WI38 (cell line): ENCODE measurements around the gene NBAS.

Experiments used
- H3K4me3 ChIP-seq: 2 replicates; pipeline ENCODE4 v1.5.1; 2011; ENCODE audit warnings: low read depth, mild to moderate bottlenecking, control low read depth, low read length
- CTCF ChIP-seq: IDR thresholded peaks from 2 replicates; pipeline ENCODE4 v1.5.1; 2012; ENCODE audit warnings: low read depth, mild to moderate bottlenecking, control low read depth, low read length

NBAS gene

DNA sequence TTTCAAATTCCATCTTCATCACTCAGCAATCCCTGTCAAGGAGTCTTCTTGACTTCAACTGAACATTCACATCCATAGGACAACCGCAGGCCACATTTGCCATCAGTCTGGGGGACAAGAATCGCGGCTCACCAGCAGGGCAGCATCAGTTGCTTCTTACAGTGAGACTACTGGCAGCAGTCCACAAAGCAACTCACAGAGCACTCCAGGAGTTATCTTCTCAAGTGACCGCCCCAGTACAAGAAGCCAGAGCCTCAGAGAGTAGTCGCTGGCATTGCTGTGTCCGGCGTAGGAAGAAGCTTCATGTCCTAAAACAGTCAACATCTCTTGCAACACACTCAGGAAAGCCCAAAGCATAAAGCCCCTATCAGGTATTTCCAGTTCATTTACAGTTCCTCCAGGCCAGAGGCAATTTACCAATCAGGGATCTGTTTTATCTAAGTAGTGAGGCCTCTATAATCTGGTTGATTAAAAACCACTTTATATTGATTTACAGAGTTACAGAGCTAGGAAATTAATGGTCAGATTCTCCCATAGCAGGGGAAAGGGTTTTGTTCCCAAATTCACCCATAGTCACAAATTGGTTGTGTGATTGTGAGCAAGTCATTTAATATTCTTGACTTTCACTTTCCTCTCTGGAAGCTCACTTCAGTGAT is 177.3 kb downstream of the NBAS start:
- TF ChIP-seq CTCF = no peak
- H3K4me3 ChIP-seq = no peak overlapping the region

GRCh38 chr2:15378148-15378908 is 182.8 kb downstream of the NBAS start:
- TF ChIP-seq CTCF = no peak
- no peak overlapping the region for H3K4me3 ChIP-seq

DNA sequence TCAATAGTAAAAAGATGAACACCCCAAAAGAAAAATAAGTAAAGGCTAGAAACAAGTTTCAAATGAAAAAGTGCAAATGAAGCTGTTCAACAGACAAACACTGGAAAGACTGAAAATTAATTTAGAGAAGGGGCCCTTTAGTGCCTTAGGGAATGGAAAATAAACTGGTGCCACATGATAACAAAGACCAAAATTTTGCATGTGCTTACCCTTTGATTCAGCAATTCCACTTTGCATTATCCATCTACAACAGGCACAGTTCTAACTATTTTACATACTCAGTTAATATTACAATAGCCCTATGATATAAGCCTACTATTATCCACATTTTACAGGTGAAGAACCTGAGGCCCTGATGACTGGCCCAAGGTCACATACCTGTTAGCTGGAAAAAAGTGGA is 183.9 kb downstream of the NBAS start:
- no peak for TF ChIP-seq CTCF
- no peak overlapping the region for H3K4me3 ChIP-seq

DNA sequence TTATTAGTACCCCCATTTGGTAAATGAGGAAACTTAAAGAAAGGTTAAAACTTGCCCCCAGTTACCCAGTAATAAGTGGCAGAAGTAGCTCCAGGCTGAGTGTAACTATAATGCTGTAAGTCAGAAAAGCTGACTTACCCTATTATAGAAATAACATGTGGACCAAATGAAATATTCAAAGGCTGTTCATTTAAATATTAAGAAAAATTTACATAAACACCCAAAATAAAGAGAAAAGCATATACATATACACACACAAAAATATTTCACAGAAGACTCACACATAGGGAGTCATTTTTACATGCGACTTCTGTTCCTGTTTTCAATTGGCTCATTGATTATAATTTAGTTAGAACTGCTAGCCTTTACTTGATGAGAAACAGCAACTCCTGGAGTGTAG is 189.1 kb downstream of the NBAS start:
- no peak overlapping the region for H3K4me3 ChIP-seq

DNA sequence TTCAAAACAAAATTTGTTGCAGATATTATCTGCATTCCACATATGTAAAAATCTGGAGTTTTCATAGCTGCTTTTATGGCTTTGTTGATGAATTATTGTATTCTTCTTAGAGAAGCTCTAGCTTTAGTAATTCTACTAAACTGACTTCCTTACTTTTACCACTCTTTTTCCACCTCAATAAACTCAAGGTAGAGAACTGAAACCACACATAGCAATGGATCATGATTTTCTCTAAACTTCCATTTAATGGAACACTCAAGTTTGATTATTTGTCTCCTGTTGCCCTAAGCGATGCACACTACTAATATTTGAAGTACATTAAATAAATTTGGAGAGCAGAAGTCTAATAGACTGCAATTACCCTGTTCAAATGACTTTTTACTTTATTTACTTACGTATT is 192.0 kb downstream of the NBAS start:
- no peak overlapping the region for H3K4me3 ChIP-seq
- no peak for TF ChIP-seq CTCF

More for the DNA sequence above, 189.1 kb downstream of the NBAS start:
- TF ChIP-seq CTCF = no peak

DNA sequence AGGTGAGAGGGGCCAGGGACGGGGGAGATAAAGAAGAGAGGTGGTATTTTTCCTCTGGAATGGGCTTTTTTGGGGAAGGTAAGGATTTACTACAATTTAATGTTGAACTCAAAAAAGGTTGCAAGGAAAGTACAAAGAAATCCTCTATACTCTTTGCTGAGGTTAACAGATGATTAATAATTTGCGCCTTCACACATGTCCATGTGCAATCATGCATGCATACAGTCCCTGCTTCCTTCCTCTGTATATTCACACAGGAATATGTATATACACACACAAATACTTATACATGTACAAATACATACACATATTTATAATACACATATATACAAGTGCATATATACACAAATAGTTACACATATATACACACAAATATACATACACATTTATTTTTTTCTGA is 193.4 kb downstream of the NBAS start:
- no peak overlapping the region for H3K4me3 ChIP-seq
- no peak for TF ChIP-seq CTCF

GRCh38 chr2:15367205-15367604 is 193.9 kb downstream of the NBAS start:
- no peak for TF ChIP-seq CTCF
- H3K4me3 ChIP-seq = no peak overlapping the region
